Measurements from ENCODE around the gene SLC2A14.
"Not testable (repeated sequence)": the region's sequence is repeated elsewhere in the genome, so short reads cannot be mapped to it uniquely, and the experiment has no call there.

The SLC2A14 gene

DNA sequence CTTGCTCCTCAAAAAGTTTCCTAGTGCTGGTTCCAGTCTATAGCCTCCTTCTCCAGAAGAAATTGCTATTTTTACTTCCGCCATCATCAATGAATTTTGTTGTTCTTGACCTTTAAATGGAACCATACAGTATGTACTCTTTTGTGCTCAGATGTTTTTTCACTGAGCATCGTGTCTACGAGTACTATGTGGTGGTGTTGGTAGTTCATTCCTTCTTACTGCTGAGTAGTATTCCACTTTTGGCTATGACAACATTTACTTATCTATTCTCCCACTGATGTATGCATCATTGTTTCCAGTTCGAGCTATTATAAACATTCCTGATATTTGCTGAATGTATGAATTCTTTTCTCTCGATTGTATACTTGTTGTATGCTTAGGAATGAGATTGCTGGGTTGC, 28.6 kb downstream of the SLC2A14 start:
- Histone ChIP-seq H3K36me3 (ENCODE audit: insufficient read depth, low read length) (no peaks in the 10 kb centered on the region), H3K4me1 (ENCODE audit: insufficient read depth, low read length, poor library complexity, severe bottlenecking) (no peaks in the 10 kb centered on the region), H4K20me1 (ENCODE audit: insufficient read depth, low read length, poor library complexity, severe bottlenecking) (no peaks in the 10 kb centered on the region), H3K79me2 (ENCODE audit: insufficient read depth, low read length) (no peaks in the 10 kb centered on the region), H3K27me3 (ENCODE audit: insufficient read depth, low read length, poor library complexity, severe bottlenecking) (no peaks in the 10 kb centered on the region), H3K4me2 (ENCODE audit: low read depth, low read length, poor library complexity, severe bottlenecking) (no peak overlapping the region), H3K9ac (ENCODE audit: low read depth, low read length, poor library complexity, severe bottlenecking) (no peak overlapping the region), H3F3A (ENCODE audit: low read depth) (no peaks in the 10 kb centered on the region), H2AFZ (ENCODE audit: low read length) (no peak overlapping the region), H3K9me3 (ENCODE audit: insufficient read depth, low read depth, low read length) (no peaks in the 10 kb centered on the region), H3K4me3 (ENCODE audit: low read length, poor library complexity, severe bottlenecking) (no peak overlapping the region), H3K9me2 (replicated peaks; ENCODE audit: low read depth, low read length) (no peaks in the 10 kb centered on the region)
- no peak for TF ChIP-seq EZH2phosphoT487 (IDR thresholded peaks at IDR 0.05; ENCODE audit: borderline replicate concordance)
- TF ChIP-seq, protein P1, sequence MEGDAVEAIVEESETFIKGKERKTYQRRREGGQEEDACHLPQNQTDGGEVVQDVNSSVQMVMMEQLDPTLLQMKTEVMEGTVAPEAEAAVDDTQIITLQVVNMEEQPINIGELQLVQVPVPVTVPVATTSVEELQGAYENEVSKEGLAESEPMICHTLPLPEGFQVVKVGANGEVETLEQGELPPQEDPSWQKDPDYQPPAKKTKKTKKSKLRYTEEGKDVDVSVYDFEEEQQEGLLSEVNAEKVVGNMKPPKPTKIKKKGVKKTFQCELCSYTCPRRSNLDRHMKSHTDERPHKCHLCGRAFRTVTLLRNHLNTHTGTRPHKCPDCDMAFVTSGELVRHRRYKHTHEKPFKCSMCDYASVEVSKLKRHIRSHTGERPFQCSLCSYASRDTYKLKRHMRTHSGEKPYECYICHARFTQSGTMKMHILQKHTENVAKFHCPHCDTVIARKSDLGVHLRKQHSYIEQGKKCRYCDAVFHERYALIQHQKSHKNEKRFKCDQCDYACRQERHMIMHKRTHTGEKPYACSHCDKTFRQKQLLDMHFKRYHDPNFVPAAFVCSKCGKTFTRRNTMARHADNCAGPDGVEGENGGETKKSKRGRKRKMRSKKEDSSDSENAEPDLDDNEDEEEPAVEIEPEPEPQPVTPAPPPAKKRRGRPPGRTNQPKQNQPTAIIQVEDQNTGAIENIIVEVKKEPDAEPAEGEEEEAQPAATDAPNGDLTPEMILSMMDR (conservative IDR thresholded peaks at IDR 0.05; ENCODE audit: low read length): no peak

DNA sequence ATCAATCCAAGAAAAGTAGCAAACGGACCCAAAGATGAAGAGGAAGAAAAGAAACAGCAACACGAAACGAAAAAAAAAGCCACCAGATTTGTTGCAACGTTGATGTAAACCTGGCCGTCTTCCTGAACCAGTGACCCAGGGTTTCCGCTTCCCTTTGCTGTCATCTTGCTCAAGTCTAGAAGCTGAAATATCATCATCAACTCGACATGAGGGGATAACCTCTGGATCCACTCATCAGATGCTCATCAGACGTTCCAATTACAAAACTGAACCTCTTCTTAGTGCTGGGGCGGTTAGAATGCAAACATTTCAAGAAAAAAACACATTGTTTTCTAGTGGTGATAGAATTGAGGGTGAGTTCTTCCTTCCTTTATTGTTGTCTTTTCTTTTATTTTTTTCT, 29.1 kb downstream of the SLC2A14 start:
- not testable (repeated sequence) for H3K4me2 ChIP-seq (ENCODE audit: low read depth, low read length, poor library complexity, severe bottlenecking); H3K27me3 ChIP-seq (ENCODE audit: insufficient read depth, low read length, poor library complexity, severe bottlenecking); H2AFZ ChIP-seq (ENCODE audit: low read length); H3F3A ChIP-seq (ENCODE audit: low read depth); H3K9ac ChIP-seq (ENCODE audit: low read depth, low read length, poor library complexity, severe bottlenecking); H3K79me2 ChIP-seq (ENCODE audit: insufficient read depth, low read length); H3K9me3 ChIP-seq (ENCODE audit: insufficient read depth, low read depth, low read length); H3K9me2 ChIP-seq (replicated peaks; ENCODE audit: low read depth, low read length); H3K36me3 ChIP-seq (ENCODE audit: insufficient read depth, low read length); H3K4me1 ChIP-seq (ENCODE audit: insufficient read depth, low read length, poor library complexity, severe bottlenecking); H3K4me3 ChIP-seq (ENCODE audit: low read length, poor library complexity, severe bottlenecking); H4K20me1 ChIP-seq (ENCODE audit: insufficient read depth, low read length, poor library complexity, severe bottlenecking)

DNA sequence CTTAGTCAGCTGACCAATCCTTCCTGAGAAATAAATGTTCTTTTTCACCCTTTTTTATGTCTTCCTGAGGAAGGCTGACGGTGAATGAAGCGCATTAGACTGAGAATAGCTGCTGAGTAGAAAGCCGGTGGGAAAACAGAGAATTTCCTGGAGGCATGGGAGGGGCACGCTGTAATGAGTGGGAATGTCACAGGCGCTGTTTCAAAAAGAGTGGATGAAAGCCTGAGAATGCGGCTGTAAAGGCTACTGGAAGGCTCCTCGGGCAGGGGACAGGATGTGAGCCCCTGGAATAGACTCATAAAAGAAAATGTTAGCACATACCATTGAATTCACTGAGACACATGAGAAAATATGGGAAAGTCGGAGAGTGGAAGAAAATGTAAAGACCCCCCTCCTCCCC, 29.6 kb downstream of the SLC2A14 start:
- H3K9me3 ChIP-seq (ENCODE audit: insufficient read depth, low read depth, low read length); H2AFZ ChIP-seq (ENCODE audit: low read length); H3K4me1 ChIP-seq (ENCODE audit: insufficient read depth, low read length, poor library complexity, severe bottlenecking); H4K20me1 ChIP-seq (ENCODE audit: insufficient read depth, low read length, poor library complexity, severe bottlenecking); H3K9me2 ChIP-seq (replicated peaks; ENCODE audit: low read depth, low read length); H3K4me3 ChIP-seq (ENCODE audit: low read length, poor library complexity, severe bottlenecking); H3K27me3 ChIP-seq (ENCODE audit: insufficient read depth, low read length, poor library complexity, severe bottlenecking); H3K36me3 ChIP-seq (ENCODE audit: insufficient read depth, low read length); H3K9ac ChIP-seq (ENCODE audit: low read depth, low read length, poor library complexity, severe bottlenecking); H3F3A ChIP-seq (ENCODE audit: low read depth); H3K4me2 ChIP-seq (ENCODE audit: low read depth, low read length, poor library complexity, severe bottlenecking); H3K79me2 ChIP-seq (ENCODE audit: insufficient read depth, low read length): not testable (repeated sequence)

DNA sequence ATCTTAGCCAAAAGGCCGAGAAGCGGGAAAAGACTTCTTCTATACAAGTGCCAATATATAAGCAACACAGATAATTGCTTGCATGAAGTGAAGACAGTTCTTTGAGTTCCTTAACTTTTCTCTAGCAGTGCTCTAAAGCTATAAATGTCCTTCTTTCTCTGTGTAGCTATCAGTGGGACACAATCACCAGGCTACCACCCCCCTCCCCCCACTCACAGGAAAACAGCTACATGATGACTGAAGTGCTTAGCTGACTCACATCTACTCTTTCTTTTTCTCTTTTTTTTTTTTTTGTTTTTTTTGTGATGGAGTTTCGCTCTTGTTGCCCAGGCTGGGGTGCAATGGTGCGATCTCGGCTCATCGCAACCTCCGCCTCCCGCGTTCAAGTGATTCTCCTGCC, 30.3 kb downstream of the SLC2A14 start:
- H3K9ac ChIP-seq (ENCODE audit: low read depth, low read length, poor library complexity, severe bottlenecking); H3K79me2 ChIP-seq (ENCODE audit: insufficient read depth, low read length); H3K9me2 ChIP-seq (replicated peaks; ENCODE audit: low read depth, low read length); H3F3A ChIP-seq (ENCODE audit: low read depth); H3K36me3 ChIP-seq (ENCODE audit: insufficient read depth, low read length); H3K4me1 ChIP-seq (ENCODE audit: insufficient read depth, low read length, poor library complexity, severe bottlenecking); H3K4me2 ChIP-seq (ENCODE audit: low read depth, low read length, poor library complexity, severe bottlenecking); H4K20me1 ChIP-seq (ENCODE audit: insufficient read depth, low read length, poor library complexity, severe bottlenecking); H3K9me3 ChIP-seq (ENCODE audit: insufficient read depth, low read depth, low read length); H3K27me3 ChIP-seq (ENCODE audit: insufficient read depth, low read length, poor library complexity, severe bottlenecking); H3K4me3 ChIP-seq (ENCODE audit: low read length, poor library complexity, severe bottlenecking); H2AFZ ChIP-seq (ENCODE audit: low read length): not testable (repeated sequence)

DNA sequence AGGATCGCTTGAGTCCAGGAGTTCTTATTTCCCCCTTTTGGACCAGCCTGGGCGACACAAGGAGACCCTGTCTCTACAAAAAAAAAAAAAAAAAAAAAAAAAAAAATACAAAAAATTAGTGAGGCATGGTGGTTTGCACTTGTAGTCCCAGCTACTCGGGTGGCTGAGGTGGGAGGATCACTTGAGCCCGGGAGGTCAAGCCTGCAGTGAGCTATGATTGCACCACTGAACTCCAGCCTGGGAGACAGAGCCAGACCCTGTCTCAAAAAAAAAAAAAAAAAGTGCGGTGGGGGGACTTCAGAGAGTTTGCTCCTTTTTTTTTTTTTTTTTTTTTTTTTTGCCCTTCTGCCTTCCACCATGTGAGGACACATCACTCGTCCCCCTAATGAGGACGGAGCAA, 32.9 kb downstream of the SLC2A14 start:
- not testable (repeated sequence) for H3K9ac ChIP-seq (ENCODE audit: low read depth, low read length, poor library complexity, severe bottlenecking); H3K27me3 ChIP-seq (ENCODE audit: insufficient read depth, low read length, poor library complexity, severe bottlenecking); H3K9me2 ChIP-seq (replicated peaks; ENCODE audit: low read depth, low read length); H3K36me3 ChIP-seq (ENCODE audit: insufficient read depth, low read length); H3K9me3 ChIP-seq (ENCODE audit: insufficient read depth, low read depth, low read length); H3K4me2 ChIP-seq (ENCODE audit: low read depth, low read length, poor library complexity, severe bottlenecking); H3K4me1 ChIP-seq (ENCODE audit: insufficient read depth, low read length, poor library complexity, severe bottlenecking); H3F3A ChIP-seq (ENCODE audit: low read depth); H3K4me3 ChIP-seq (ENCODE audit: low read length, poor library complexity, severe bottlenecking); H4K20me1 ChIP-seq (ENCODE audit: insufficient read depth, low read length, poor library complexity, severe bottlenecking); H3K79me2 ChIP-seq (ENCODE audit: insufficient read depth, low read length); H2AFZ ChIP-seq (ENCODE audit: low read length)

DNA sequence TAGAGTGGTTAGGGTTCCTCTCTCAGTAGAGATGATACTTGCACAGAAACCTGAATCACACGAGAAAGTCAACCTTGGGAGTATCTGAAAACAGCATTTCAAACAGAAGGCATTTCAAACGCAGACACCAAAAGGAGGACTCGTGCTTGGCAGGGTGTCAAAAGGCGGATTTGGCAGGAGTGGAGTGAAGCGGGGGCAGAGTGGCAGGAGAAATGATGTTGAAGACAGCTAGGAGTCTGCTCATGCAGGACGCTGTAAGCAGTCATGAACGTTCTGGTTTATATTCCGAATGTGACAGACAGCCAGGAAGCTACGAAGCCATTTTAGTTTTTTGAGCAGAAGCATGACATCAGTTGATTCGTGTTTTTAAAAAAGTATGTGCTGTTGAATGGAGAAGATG, 33.5 kb downstream of the SLC2A14 start:
- not testable (repeated sequence) for H3K27me3 ChIP-seq (ENCODE audit: insufficient read depth, low read length, poor library complexity, severe bottlenecking); H3K4me2 ChIP-seq (ENCODE audit: low read depth, low read length, poor library complexity, severe bottlenecking); H3K4me3 ChIP-seq (ENCODE audit: low read length, poor library complexity, severe bottlenecking); H3K4me1 ChIP-seq (ENCODE audit: insufficient read depth, low read length, poor library complexity, severe bottlenecking); H3K9ac ChIP-seq (ENCODE audit: low read depth, low read length, poor library complexity, severe bottlenecking); H3K79me2 ChIP-seq (ENCODE audit: insufficient read depth, low read length); H3K9me2 ChIP-seq (replicated peaks; ENCODE audit: low read depth, low read length); H3F3A ChIP-seq (ENCODE audit: low read depth); H3K9me3 ChIP-seq (ENCODE audit: insufficient read depth, low read depth, low read length); H2AFZ ChIP-seq (ENCODE audit: low read length); H3K36me3 ChIP-seq (ENCODE audit: insufficient read depth, low read length); H4K20me1 ChIP-seq (ENCODE audit: insufficient read depth, low read length, poor library complexity, severe bottlenecking)

All from Loucy (cell line).